Activated CD8-positive, alpha-beta memory T cell treated with anti-CD3 and anti-CD28 coated beads for 48 hours (primary cell): ENCODE results near the gene RBX1.
"Not testable (repeated sequence)": the region's sequence is repeated elsewhere in the genome, so short reads cannot be mapped to it uniquely, and the experiment has no call there.

ENCODE experiments used
- DNase-seq, 3 experiments: peaks; one replicate each; pipeline ENCODE4 v3.0.0-alpha.2; 2020; ENCODE audit warnings: low read depth in 2 of 3, low spot score in 2 of 3

RBX1 gene

DNA sequence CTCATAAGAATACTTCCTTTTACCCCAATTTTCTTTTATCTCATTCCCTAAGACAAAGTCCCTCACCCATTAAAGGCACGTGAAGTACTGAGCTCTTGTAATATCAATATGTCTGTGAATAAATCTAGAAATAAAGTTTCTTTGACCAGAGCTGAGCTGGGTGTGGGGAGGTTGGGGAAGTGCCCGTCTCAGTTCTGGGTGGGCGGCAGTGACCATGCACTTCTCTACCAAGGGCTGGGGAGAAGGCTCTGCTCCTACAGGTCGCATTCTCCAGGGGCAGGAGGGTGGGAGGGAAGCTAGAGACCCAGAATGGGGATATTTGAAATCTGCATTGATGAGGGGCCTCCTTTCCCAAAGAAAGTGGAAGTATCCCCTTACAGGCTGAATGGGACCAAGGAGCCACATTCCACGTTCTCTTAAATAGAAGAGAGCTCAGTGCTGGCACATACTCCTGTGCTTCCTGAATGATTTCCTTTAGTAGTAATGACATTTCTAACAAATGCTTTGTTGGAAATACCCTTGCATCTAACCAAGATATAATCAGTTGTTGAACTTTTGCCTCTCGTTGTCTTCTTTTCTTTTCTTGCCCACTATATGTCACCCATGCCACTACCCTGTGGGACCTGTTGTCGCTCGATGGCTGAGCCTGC, 16.1 kb downstream of the RBX1 start:
- no peak for DNase-seq

DNA sequence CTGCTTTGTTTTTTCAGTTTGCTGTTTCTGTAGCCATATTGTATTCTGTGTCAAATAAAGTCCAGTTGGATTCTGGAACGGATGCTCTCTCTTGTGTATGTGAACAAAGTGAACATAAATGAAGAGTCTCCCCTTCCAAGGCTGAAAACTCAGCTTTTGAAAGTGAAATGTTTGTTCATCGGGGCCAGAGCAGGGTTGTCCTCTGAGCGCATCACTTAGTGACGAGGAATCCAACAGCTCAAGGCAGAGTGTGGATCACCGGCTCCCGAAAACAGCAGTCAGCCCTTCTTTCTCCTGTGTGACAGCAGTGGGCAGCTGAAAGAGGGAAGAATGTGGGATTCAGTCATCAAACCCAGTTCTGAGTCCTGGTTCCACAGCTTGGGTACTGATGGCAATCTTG, 21.4 kb downstream of the RBX1 start:
- no peak for DNase-seq

DNA sequence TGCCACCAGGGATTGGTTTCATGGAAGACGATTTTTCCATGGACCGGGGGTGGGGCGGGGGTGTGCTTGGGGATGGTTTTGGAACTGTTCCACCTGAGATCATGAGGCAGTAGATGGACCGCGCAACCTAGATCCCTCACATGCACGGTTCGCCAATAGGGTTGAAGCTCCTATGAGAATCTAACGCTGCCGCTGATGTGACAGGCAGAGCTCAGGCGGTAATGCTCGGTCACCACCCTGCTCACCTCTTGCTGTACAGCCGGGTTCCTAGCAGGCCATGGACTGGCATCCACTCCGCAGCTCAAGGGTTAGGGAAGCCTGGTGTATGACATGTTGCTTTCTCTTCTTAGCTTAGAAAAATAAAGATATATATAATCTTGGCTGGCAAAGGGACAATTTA, 22.0 kb downstream of the RBX1 start:
- DNase-seq: no peak

DNA sequence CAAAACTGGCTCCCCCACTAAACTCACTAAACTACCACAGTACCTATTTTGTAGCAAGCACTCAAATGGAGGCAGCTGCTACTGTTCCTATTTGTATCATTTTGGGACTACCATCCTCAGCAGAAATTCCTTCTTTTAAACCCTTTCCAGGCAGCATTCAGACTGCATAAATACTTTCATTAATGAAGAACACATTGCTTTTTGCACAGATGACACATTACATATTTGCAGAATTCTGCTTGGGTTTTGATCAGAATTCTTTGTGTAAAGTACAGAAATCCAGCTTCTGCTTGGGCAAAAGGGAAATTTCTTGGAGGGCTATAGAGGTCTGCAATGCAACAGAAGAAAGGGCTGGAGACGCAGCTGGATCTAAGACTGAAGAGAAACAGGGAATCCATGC, 24.2 kb downstream of the RBX1 start:
- no peak for DNase-seq

DNA sequence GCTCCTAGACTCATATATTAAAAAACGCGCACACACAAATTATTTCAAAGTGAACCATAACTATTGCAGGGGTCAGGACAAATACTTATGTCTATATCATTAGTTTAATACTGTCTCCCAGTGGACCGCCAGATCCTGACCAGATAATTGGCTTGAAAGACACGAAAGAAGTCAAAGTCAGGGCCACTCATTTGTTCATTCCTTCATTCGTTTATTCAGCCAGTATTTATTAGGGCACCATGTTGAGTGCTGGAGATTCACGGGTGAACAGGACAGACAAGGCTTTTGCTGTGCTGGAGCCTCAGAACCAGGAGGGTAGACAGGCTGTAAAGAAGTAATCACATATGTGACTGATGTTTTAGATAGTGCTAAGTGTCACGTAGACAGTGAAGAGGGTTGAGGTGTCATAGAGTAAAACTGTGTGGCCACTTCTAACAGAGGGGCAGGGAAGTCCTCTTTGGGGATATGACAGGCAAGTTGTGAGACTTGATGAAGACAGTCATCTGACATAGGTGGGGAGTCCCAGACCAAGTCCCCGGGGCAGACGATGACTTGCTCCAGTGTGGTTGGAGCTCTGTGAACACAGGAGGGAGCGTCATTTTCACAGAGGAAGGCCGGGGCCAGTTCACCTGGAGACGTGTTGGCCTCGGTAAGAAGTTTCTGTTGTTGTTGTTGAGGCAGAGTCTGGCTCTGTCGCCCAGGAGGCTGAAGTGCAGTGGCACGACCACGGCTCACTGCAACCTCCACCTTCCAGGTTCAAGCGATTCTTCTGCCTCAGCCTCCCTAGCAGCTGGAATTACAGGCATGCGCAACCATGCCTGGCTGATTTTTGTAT, 25.9 kb downstream of the RBX1 start:
- no peak for DNase-seq

DNA sequence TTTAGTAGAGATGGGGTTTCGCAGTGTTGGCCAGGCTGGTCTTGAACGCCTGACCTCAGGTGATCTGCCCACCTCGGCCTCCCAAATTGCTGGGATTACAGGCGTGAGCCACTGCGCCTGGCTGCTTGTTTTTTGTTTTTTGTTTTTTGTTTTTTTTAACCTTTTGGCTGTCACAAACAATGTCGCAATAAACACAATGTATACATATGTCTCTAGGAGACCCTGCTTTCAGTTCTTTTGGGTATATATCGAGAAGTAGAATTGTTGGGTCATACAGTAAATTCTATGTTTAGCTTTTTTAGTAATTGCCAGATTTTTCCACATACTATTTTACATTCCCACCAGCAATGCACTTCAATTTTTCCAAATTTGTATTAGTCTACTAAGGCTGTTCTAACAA, 28.0 kb downstream of the RBX1 start:
- no peak for DNase-seq

DNA sequence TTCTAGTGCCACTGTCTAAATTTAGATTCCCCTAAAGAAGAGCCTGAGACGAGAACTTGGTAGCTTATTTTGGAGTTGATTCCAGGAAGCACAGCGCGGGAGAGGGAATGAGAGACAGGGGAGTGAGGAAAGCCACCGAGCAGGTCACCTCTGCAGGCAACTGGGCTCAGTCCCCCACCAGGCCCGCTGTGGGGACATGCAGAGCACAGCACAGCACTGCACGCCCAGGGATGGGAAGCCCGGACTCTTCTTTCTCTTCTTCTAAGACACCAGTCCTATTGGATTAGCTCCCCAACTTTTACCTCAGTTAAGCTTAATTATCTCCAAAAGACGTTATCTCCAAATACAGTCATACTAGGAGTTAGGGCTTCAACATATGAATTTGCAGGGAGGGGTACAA, 28.7 kb downstream of the RBX1 start:
- no peak for DNase-seq

DNA sequence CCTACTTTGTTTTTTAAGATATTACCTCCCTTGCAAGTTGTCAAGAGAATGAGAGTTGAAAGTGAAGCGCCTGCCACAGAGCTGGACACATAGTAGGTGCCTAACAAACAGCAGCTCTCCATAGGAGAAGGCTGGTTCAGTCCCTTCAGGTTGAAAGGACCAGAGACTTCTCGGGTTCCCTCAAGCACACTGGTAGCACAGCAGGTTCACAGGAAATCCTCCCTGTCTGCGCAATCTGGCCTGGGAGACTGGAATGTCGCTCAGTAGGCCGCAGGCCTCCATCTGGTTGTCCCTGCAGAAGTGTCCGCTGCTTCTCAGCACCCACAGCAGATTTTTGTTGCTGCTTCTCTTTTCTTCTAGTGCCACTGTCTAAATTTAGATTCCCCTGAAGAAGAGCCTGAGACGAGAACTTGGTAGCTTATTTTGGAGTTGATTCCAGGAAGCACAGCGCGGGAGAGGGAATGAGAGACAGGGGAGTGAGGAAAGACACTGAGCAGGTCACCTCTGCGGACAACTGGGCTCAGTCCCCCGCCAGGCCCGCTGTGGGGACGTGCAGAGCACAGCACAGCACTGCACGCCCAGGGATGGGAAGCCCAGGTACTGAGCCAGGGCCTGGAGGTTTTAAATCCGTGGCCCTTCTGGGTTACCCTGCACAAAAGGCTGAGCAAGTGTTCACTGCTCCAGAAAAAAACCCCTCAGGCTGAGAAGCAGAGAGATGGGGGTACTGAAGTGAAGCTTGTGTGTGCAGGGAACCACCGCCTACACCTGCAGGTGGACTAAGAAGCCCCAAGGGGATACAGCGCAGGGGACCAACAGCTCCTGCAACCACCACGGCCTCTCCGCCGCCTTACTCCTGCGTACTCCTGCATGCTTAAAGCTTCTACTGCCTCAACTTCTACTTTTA, 31.6 kb downstream of the RBX1 start:
- no peak for DNase-seq

DNA sequence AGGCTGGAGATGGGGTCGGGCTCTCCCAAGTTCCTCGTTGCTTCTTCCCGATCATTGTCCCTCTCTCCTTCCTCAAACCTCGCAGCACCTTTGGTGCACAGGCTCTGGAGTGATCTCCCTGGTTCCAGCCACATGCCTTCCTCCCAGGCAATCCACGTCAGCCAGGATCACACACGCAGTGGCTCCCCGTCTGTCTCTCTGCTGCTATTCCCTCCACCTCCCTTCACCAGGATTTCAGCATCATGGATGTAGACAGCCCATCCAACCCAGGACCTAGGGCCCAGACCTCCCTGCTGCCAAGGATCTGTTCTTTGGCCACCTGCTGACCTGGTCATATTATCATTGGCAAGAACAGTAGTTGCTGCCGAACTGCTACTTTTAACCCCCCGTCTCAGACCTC, 40.1 kb downstream of the RBX1 start:
- DNase-seq: no peak

DNA sequence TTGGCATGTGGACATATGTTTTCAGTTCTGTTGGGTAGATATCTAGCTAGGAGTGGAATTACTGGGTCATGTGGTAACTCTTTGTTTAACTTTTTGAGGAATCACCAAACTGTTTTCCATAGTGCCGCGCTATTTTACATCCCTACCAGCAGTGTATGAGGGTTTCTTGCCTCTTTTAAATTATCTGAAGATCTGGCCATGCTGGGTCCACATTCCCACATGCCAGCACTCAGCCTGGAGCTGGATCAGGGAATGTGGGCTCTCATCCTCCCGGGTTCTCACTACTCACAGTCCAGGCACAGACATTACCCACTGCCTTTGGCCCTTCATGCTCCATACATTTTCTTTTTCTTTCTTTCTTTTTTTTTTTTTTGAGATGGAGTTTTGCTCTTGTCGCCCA, 44.6 kb downstream of the RBX1 start:
- DNase-seq: no peak

DNA sequence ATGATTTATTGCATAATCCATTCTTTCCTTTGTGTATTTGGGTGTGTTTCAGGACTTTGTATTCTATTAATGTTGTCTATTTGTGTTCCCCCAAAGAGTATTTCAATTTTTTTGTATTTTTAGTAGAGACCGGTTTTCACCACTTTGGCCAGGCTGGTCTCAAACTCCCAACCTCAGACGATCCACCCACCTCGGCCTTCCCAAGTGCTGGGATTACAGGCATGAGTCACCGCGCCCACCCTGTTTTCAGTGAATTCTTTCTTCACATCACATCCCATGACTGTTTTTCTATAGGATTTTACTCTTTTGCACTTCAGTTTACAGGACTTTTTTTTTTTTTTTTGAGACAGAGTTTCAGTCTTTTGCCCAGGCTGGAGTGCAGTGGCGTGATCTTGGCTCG, 46.3 kb downstream of the RBX1 start:
- no peak for DNase-seq

DNA sequence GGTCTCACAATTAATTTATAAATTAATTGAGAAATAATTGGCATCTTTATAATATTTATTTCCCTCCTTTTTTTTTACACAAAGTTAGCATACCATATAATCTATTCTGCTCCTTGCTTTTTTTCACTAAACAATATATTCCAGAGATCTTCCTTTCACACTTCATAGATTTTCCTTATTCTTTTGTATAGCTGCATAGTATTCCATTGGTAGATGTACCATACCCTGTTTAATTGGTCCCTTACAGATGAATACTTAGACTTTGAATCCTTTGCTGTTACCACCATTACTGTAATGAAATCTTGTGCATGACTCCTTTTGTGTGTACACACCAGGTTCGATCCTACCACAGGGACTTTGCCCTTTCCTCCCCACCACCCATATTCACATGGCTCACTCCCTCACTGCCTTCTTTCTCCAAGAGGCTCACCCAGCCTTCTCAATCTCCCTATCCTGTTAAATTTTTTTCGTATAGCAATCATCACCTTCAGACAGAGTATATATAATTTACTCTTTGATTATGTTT, 48.9 kb downstream of the RBX1 start:
- no peak for DNase-seq

DNA sequence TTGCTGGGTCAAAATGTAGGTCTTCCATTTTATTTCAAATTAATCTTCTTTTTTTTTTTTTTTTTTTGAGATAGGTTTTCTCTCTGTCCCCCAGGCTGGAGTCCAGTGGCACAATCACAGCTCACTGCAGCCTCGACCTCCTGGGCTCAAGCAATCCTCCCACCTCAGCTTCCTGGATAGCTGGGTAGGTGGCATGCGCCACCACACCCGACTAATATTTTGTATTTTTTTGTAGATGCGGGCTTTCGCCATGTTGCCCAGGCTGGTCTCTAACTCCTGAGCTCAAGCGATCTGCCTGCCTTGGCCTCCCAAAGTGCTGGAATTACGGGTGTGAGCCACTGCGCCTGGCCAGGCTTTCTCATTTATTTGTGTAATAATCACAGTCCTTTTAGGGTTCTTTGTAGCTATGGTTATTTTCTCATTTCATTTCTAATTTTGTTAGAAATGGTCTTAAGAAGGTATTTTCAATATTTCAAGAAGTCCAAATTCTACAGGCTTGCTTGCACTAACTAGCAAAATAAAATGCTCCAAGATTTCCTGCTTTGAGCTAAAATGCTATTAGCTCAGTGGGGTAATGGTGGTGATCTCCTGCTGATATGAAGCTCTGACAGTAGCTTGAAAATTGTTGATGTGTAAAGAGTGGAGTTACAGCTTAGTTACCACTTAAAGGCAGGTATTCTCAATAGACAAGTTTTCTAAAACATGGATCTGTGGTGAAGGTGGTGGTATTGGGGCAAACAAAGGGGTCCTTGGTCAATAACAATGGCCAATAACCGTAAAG, 50.0 kb downstream of the RBX1 start:
- no peak for DNase-seq

DNA sequence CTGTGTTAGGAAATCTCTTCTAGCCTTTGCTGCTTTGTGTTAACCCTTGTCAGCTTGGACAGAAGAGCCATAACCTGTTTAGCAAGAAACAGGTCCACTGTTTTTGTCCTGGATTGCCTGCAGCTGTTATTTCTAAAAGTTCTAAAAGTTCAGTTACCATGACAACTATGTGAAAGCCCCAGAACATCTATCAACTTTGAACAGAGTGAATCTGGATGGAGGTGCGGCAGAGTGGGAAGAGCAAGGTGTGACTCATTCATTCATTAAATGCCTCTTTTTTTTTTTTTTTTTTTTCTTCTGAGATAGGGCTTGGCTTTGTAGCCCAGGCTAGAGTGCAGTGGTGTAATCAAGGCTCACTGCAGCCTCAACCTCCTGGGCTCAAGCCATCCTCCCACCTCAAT, 50.5 kb downstream of the RBX1 start:
- no peak for DNase-seq

DNA sequence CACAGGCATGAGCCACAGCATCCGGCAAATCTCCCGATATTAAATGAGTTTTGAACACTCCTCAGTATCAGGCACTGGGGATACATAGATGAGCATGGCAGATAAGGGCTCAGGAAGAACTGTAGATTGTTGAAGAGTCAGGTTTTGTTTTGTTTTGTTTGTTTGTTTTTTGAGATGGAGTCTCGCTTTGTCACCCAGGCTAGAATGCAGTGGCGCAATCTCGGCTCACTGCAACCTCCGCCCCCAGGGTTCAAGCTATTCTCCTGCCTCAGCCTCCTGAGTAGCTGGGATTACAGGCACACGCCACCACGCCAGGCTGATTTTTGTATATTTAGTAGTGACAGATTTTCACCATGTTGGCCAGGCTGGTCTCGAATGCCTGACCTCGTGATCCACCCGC, 51.2 kb downstream of the RBX1 start:
- not testable (repeated sequence) for DNase-seq

DNA sequence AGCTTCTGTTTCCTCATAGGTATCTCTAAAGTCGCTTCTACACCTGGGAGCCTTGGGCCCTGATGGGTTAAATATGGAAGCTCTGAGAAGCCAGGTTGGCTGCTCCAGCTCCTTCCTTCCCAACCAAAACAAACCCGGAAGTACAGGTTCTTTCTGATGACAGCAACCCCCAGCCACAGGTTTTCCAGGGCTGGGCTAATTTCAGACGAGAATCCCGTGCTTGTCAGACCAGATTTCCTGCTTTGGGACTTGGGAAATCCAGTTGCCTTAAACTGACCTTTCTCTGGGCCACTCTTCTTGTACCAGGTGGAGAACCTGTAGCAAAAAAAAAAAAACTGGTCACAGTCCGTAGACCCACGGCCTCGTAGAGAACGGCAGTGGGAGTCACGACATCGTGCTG, 51.9 kb downstream of the RBX1 start:
- no peak for DNase-seq

DNA sequence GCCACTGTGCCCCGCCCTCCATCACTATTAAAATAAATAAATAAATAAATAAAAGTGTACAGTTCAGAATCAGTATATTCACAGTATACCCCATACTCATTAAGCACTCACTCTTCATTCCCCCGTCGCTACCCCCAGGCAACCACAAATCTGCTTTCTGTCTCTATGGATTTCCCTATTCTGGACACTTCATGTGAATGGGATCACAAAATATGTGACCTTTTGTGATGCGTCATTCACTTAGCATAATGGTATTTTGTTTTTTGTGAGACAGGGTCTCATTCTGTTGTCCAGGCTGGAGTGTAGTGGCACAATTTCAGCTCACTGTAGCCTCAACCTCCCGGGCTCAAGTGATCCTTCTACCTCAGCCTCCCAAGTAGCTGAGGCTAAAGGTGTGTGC, 52.8 kb downstream of the RBX1 start:
- DNase-seq: no peak

DNA sequence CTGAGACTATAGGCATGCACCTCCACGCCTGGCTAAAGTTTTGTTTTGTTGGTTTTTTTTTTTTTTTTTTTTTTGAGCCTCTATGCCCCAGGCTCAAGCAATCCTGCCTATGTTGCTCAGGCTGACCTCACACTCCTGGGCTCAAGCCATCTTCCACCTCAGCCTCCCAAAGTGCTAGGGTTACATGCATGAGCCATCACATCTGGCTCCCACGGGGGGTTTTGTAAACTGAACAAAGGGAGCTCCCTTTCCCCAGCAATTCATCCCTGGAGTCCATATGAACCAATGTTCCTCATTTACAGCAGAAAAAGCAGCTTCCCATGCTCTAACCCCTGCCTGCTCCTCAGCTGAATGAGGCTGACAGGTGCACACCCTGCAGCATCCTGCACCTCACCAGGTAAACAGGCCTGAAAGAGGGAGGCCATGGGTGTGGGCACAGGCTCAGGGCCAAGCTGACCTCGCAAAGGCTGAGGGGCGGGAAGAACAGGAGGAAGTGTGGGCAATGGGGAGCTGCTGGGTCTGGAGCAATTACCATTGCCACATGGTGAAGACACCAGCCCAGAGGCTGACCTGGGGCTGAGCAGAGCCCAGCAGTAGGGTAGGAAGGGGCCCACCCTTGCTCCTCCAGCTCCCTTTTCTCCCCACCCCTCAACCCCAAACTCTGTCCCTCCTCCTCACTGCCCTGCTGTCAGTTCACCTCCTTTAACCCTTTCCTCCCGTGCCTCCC, 58.2 kb downstream of the RBX1 start:
- no peak for DNase-seq

DNA sequence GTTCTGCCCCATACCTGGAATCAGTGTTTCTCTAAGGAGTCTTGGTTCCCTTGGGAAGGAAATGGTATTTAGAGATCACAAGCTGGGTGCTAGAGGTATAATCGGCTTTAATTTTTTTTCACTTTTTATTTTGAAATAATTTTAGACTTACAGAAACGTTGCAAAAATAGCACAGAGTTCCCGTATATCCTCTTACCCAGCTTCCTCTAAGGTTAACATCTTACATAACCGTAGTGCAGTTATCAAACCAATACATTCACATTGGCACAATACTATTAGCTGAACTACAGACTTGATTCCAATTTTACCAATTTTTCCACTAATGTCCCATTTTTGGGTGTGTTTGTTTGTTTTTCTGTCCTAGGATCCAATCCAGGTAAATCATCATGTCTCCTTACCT, 63.8 kb downstream of the RBX1 start:
- no peak for DNase-seq

DNA sequence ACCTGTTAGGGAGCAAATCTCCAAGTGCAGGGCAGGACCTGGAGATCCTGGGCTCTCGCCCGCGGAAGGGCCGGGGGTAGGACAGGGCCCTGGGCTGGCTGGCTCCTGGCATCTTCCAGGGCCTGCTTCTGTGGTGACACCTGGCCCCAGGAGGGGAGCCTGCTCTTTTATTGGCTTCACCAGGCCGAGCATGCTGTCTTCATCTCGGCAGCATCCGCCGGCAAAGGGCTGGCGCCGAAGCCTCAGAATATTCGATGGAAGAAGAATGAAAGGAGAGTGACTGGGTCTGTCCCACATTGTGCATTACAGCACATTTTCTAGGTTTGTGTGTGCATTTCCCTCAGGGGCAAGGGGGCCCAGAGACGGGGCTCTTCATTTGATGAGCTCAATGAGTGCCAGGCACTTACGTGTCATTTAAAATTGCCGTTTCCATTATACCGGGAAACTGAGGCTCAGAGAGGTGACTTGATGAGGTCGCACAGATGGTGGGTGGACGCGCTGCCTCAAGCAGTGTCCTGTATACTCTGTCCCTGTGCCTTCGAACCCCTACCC, 70.0 kb downstream of the RBX1 start:
- no peak for DNase-seq
